Mesodermal cell (in vitro differentiated cells): Measurements from ENCODE around the gene EPB41.
"Not testable (repeated sequence)": the region's sequence is repeated elsewhere in the genome, so short reads cannot be mapped to it uniquely, and the experiment has no call there.

Experiments
- H3K27ac ChIP-seq: 2 replicates; pipeline ENCODE4 v1.7.0; 2013; ENCODE audit warnings: mild to moderate bottlenecking, low read depth, low read length, moderate library complexity; ENCODE audit not compliant: severe bottlenecking
- H3K36me3 ChIP-seq: 2 replicates; pipeline ENCODE4 v1.7.1; 2013; ENCODE audit warnings: mild to moderate bottlenecking, low read length, moderate library complexity; ENCODE audit not compliant: control insufficient read depth, insufficient read depth
- H3K4me1 ChIP-seq: one replicate; pipeline ENCODE4 v1.7.1; 2013; ENCODE audit warnings: mild to moderate bottlenecking, low read length; ENCODE audit not compliant: insufficient read depth, control insufficient read depth, poor library complexity, severe bottlenecking
- H3K4me3 ChIP-seq: 2 replicates; pipeline ENCODE4 v1.7.0; 2013; ENCODE audit warnings: low read length, control low read depth, mild to moderate bottlenecking; ENCODE audit not compliant: insufficient read depth, poor library complexity, severe bottlenecking; ENCODE audit errors: extremely low read depth
- H3K9me3 ChIP-seq: 2 replicates; pipeline ENCODE4 v1.7.1; 2013; ENCODE audit warnings: mild to moderate bottlenecking, low read length, moderate library complexity; ENCODE audit not compliant: control insufficient read depth
- WGBS, 2 experiments: methylation state at CpG; one replicate each; pipeline ENCODE4 v1.1.5; 2013; ENCODE audit warnings: missing lambda C conversion rate in 2 of 2; ENCODE audit not compliant: insufficient coverage in 2 of 2; 5-methylcytosine and 5-hydroxymethylcytosine counted together

EPB41 gene

DNA sequence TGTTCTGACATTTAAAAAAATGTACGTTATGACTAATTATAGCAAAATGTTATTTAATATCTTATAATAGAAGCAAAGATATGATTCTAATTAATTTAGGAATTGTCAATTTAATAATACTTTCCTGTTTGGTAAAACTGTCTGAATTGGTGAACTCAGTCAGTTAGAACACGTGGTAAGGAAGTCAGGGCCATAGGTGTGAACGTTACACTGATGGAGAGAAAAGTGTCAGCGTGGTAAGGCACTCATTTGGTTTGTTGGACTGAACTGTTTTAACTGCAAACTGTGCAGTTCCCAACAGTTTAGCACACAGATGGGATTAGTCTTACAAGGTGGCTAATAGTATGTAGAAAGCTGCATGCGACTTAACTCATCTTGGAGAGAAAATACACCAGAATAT, 102.9 kb downstream of the EPB41 start:
- no peak overlapping the region for H3K4me3 ChIP-seq
- no peaks in the 10 kb centered on the region for H3K4me1 ChIP-seq
- H3K9me3 ChIP-seq, result no peaks in the 10 kb centered on the region
- 94 to 98% methylated on average over 3 of the region's 5 CpGs for WGBS, 2 experiments
- peaks cover 3% of the 10 kb centered on the region for H3K36me3 ChIP-seq
- no peak overlapping the region for H3K27ac ChIP-seq

DNA sequence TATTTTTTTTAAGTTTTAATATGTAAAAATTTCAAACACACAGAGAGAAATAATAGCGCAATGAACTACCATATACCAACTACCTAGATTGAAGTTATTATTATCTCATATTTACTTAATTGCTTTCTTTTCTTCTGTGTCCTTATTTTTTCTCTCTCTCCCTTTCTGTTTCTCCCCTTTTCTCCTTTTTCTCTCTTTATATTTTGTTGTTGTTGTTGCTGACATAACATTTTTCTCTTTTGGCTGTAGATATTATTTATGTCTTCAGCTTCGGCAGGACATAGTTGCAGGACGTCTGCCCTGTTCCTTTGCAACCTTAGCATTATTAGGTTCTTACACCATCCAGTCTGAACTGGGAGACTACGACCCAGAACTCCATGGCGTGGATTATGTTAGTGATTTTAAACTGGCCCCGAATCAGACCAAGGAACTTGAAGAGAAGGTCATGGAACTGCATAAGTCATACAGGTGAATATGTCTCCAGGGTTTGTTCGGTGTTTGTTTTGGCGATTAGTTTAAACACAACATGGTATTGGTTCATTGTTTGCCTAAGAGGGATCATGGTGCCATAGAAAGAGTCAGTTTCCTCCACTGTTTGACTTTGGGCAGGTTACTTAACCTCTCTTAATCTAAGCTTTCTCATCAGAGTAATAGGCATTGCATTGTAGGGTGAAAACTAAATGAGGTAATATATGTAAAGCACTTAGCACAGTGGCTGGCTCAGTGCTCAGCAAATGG, 103.8 kb downstream of the EPB41 start:
- Histone ChIP-seq H3K4me3 (no peak overlapping the region), H3K4me1 (no peaks in the 10 kb centered on the region), H3K27ac (no peak overlapping the region), H3K9me3 (no peaks in the 10 kb centered on the region), H3K36me3 (peaks cover 3% of the 10 kb centered on the region)
- 96 to 97% methylated on average over 4 to 7 of the region's 8 CpGs for WGBS, 2 experiments

DNA sequence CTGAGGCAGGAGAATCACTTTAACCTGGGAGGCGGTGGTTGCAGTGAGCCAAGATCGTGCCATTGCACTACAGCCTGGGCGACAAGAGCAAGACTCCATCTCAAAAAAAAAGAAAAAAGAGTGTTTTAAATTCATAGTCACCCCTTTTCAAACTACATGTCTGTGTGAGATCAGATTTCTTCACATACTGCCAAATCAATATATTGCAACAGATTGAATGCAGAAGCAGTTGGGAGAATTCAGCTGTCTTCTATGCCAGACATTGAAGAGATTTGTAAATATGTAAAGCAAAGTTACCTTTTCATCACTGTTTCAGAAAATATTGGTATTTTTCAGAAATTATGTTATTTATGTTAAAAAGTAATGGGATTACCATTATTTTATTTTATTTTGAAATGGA, 108.3 kb downstream of the EPB41 start:
- 83 to 96% methylated on average over 1 to 3 of the region's 3 CpGs for WGBS, 2 experiments
- no peak overlapping the region for H3K4me3 ChIP-seq
- H3K36me3 ChIP-seq, result peaks cover 3% of the 10 kb centered on the region
- no peak overlapping the region for H3K27ac ChIP-seq
- H3K4me1 ChIP-seq, result no peaks in the 10 kb centered on the region
- H3K9me3 ChIP-seq, result no peaks in the 10 kb centered on the region

DNA sequence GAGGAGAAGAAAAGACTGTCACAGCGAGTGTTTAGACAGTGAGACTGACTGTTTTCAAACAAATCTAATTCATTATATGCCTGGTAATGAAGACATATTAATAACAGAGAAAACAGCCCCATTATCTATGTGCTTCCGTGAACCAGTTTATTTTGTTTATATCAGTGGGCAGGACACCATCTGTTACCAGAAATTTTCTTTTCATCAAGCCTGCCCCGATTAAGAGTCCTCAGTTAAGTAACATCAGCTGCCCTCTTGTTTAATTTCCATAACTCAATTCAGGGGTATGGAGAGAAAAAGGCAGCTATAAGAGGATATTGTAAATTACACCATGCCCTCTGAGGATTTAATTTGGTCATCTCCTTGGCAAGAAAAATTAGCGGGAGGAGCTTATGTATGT, 115.3 kb downstream of the EPB41 start:
- Histone ChIP-seq H3K36me3 (peaks cover 6% of the 10 kb centered on the region), H3K27ac (no peak overlapping the region), H3K4me1 (no peaks in the 10 kb centered on the region), H3K4me3 (no peak overlapping the region), H3K9me3 (no peaks in the 10 kb centered on the region)
- 100% methylated on average over 1 of the region's 4 CpGs for WGBS, 2 experiments

DNA sequence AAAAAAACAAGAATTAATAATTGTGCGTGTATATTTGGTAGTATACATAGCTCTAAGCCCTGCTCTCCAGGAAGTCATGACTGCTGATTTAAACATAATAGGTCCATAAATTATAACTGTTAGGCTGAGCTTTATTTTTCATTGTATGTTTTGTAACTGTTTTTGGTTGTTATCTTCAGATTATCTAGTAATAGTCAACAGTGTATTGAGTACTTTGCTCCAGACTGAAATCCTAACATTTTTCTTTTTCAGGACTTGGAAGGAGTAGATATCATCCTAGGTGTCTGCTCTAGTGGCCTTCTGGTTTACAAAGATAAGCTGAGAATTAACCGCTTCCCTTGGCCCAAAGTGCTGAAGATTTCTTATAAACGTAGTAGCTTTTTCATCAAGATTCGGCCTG, 118.5 kb downstream of the EPB41 start:
- no peaks in the 10 kb centered on the region for H3K9me3 ChIP-seq
- no peak overlapping the region for H3K27ac ChIP-seq
- H3K4me3 ChIP-seq, result no peak overlapping the region
- 89% methylated on average over 3 of the region's 4 CpGs; no CpG with 5 or more reads in 1 of the 2 experiments for WGBS, 2 experiments
- H3K36me3 ChIP-seq, result peaks cover 6% of the 10 kb centered on the region
- no peaks in the 10 kb centered on the region for H3K4me1 ChIP-seq

DNA sequence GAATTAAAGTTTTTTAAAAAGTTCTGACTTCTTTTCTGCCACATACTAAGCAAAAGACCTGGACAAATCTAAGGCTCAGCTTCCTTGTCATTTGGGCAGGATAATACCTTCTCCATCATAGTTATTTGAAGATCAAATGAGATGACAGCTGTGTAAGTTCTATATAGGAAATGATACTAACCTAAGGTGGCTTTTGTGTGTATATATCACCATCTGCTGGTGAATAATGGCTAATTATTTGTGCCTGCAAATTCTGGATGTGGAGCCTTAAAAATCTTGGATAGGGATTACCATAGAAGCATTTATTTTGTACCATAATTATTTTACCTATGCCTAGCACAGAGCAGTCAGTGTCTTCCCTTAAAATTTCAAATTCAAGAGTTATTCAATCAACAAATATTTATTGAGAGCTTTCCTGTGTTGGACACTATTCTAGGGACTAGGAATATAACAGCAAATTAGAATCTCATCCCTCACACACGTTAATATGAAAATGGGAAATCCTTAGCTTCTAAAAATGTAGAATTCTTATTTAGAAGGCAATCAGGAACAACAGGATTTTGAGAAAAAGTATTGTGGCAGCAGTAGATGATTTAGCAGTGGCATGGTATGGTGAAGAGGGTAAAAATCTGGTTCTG, 119.6 kb downstream of the EPB41 start:
- no peak overlapping the region for H3K4me3 ChIP-seq
- H3K9me3 ChIP-seq, result no peaks in the 10 kb centered on the region
- H3K4me1 ChIP-seq, result no peaks in the 10 kb centered on the region
- H3K36me3 ChIP-seq, result peaks cover 6% of the 10 kb centered on the region
- no CpG with 5 or more reads among the region's 1 CpG for WGBS, 2 experiments
- no peak overlapping the region for H3K27ac ChIP-seq

DNA sequence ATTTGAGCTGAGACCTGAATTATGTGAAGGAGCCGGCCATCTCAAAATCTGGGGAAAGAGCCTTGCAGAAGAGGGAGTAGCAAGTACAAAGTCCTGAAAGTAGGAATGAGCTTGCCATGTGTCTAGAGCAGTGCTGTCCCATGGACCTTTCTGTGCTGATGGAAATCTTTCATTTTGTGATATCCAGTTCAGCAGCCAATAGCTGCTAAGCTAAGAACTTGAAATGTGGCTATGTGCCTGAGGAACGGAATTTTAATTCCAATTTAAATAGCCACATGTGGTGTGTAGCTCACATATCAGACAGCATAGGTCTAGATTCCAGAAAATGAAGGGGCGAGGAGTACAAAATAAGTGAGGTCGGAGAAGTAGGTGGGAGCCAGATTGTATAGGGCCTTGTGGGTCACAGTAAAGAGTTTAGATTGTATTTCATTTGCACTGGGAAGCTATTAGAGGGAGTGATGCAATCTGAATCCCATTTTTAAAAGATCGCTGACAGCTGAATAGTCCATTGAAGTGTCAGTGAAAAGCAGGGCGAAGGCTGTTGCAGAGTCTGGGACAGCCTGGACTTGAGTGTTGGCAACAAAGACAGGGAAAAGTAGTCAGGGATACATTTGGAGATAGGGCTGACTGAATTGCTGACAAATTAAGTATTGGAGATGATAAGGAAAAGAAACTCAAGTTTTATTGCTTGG, 129.1 kb downstream of the EPB41 start:
- no peak overlapping the region for H3K4me3 ChIP-seq
- H3K27ac ChIP-seq, result no peak overlapping the region
- no peaks in the 10 kb centered on the region for H3K9me3 ChIP-seq
- no peaks in the 10 kb centered on the region for H3K4me1 ChIP-seq
- WGBS, 2 experiments, result 94 to 100% methylated on average over 6 of the region's 6 CpGs
- H3K36me3 ChIP-seq, result peaks cover 11% of the 10 kb centered on the region

DNA sequence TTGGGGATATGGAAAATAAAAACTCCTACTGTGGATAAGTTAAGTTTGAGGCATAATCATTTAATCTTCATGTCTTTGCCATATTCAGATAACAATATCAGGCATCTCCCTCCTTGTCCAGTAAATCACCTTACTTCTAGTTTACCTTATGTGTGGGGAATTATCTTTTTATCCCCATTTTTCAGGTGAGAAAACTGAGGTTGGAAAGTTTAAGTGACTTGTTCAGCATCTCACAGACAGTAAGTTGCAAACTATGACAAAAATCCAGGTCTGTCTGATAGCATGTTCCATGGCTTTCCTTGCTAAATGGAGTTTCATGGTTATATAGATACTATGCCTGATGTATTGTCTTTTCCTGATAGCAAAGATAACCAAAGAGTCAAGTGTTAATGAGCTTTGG, 129.6 kb downstream of the EPB41 start:
- H3K36me3 ChIP-seq, result peaks cover 11% of the 10 kb centered on the region
- H3K4me3 ChIP-seq, result no peak overlapping the region
- H3K27ac ChIP-seq, result no peak overlapping the region
- no peaks in the 10 kb centered on the region for H3K4me1 ChIP-seq
- no peaks in the 10 kb centered on the region for H3K9me3 ChIP-seq

DNA sequence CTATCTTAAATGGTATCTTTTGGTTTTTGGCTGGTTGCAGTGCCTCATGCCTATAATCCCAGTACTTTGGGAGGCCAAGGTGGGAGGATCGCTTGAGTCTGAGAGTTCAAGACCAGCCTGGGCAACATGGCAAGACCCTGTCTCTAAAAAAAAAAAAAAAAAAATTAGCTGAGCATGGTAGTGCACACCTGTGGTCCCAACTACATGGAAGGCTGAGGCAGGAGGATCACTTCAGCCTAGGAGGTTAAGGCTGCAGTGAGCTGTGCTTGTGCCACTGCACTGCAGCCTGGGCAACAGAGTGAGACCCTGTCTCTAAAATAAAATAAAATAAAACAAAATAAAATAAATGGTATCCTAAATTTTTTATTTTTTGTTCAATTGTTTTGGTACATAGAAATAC, 131.3 kb downstream of the EPB41 start:
- H3K4me1 ChIP-seq, H3K27ac ChIP-seq, H3K36me3 ChIP-seq, H3K4me3 ChIP-seq, H3K9me3 ChIP-seq: not testable (repeated sequence)
- no CpG with 5 or more reads among the region's 1 CpG for WGBS, 2 experiments

DNA sequence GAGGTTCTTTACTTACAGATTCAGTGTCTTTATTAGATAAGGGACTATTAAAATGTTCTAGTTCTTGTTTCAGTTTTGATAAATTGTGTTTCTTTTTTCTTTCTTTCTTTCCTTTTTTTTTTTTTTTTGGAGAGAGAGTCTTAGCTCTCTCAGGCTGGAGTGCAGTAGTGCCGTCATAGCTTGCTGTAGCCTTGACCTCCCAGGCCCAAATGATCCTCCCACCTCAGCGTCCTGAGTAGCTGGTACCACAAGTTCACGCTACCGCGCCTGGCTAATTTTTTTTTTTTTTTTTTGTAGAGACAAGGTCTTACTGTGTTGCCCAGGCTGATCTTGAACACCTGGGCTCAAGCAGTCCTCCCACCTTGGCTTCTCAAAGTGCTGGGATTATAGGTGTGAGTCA, 132.8 kb downstream of the EPB41 start:
- no peak overlapping the region for H3K4me3 ChIP-seq
- no peaks in the 10 kb centered on the region for H3K36me3 ChIP-seq
- no peaks in the 10 kb centered on the region for H3K4me1 ChIP-seq
- no peak overlapping the region for H3K27ac ChIP-seq
- 80% methylated on average over 1 of the region's 5 CpGs; no CpG with 5 or more reads in 1 of the 2 experiments for WGBS, 2 experiments
- H3K9me3 ChIP-seq, result no peaks in the 10 kb centered on the region

DNA sequence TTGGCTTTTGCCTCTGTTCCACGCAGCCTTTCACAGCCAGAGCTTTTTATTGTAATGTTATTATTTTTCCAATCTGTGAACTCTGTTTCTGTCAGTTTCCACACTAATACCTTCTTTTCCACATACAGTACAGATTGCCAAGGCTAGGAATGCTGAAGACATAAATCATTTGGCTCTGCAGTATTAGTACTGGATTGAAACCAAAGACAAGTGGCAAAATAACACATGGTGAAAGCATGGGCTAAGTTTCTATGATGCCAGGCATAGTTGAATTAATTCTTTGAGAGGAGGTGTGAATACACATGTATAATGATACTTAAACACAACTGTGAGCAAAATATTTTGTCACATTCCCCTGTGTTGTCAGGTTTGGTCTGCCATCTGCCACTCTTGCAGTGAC, 135.8 kb downstream of the EPB41 start:
- H3K4me1 ChIP-seq, result no peaks in the 10 kb centered on the region
- no peaks in the 10 kb centered on the region for H3K9me3 ChIP-seq
- H3K4me3 ChIP-seq, result no peak overlapping the region
- WGBS, 2 experiments, result no CpG with 5 or more reads among the region's 1 CpG
- no peaks in the 10 kb centered on the region for H3K36me3 ChIP-seq
- no peak overlapping the region for H3K27ac ChIP-seq
